HG03460 (cell line): ENCODE results near the gene SPANXN2.
"Not testable (repeated sequence)": the region's sequence is repeated elsewhere in the genome, so short reads cannot be mapped to it uniquely, and the experiment has no call there.

ENCODE experiments used
- ATAC-seq: cut with Tn5 transposase; IDR thresholded peaks from one replicate; pipeline ENCODE4 v1.9.1; 2021; ENCODE audit not compliant: unreplicated experiment

The SPANXN2 gene

GRCh38 chrX:143720652-143721051, at the start of gene SPANXN2:
Gene SPANXN2 (minus strand): TSS chrX:143720752. CDS start chrX:143720668, 84 bp downstream.
- ATAC-seq, result not testable (repeated sequence)

- no peak for ATAC-seq
Observed at GRCh38 chrX:143768976-143769375, 48.4 kb upstream of the SPANXN2 start.

GRCh38 chrX:143767789-143768188, 47.2 kb upstream of the SPANXN2 start:
- ATAC-seq, result not testable (repeated sequence)

- ATAC-seq, result no peak
Observed at GRCh38 chrX:143757887-143758286, 37.3 kb upstream of the SPANXN2 start.

- ATAC-seq, result no peak
Observed at GRCh38 chrX:143757375-143757774, 36.8 kb upstream of the SPANXN2 start.

GRCh38 chrX:143754183-143754582, 33.6 kb upstream of the SPANXN2 start:
- no peak for ATAC-seq

GRCh38 chrX:143733866-143734265, 13.3 kb upstream of the SPANXN2 start:
- ATAC-seq, result no peak

GRCh38 chrX:143726296-143726695, 5.7 kb upstream of the SPANXN2 start:
- ATAC-seq, result no peak

GRCh38 chrX:143701460-143701859, 19.1 kb downstream of the SPANXN2 start:
- ATAC-seq, result no peak

GRCh38 chrX:143694885-143695284, 25.7 kb downstream of the SPANXN2 start:
- ATAC-seq, result no peak

- ATAC-seq, result no peak
Observed at GRCh38 chrX:143683486-143683885, 37.1 kb downstream of the SPANXN2 start.

- no peak for ATAC-seq
Observed at GRCh38 chrX:143674926-143675325, 45.6 kb downstream of the SPANXN2 start.

- ATAC-seq, result no peak
Observed at GRCh38 chrX:143669395-143669794, 51.2 kb downstream of the SPANXN2 start.

- no peak for ATAC-seq
Observed at GRCh38 chrX:143664302-143664701, 56.2 kb downstream of the SPANXN2 start.

- ATAC-seq, result no peak
Observed at GRCh38 chrX:143663755-143664154, 56.8 kb downstream of the SPANXN2 start.
